VCaP (cell line): ENCODE data around the gene SOCS3.

Source experiments
- H3K27ac ChIP-seq: fragments of 450-650 bp; 2 replicates; pipeline ENCODE4 v1.5.1; 2017
- TF ChIP-seq, protein P1 (sequence below): fragments of 450-650 bp; conservative IDR thresholded peaks from 2 replicates; pipeline ENCODE4 v1.5.1; 2017; ENCODE audit warnings: mild to moderate bottlenecking, moderate library complexity

SOCS3 gene

DNA sequence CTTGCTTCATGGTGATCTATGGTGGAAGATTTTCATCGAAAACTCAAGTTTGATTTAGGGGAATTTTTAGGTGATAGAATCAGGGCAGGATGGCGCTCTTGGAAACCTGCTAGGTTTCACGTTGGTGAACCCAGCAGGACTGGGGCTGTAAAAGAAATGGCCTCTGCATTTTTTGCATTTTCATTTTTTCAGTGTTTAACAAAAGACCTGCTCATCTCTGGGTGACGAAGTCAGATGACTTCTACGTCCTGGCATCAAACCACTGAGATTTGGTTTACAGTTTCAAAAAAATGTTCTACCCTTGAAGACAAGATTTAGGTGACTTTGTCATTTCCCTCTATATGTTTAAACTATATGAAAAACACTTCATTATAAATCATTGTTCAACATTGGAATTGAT is 20.5 kb upstream of the SOCS3 start:
- no peak overlapping the region for H3K27ac ChIP-seq
- TF ChIP-seq, protein P1, sequence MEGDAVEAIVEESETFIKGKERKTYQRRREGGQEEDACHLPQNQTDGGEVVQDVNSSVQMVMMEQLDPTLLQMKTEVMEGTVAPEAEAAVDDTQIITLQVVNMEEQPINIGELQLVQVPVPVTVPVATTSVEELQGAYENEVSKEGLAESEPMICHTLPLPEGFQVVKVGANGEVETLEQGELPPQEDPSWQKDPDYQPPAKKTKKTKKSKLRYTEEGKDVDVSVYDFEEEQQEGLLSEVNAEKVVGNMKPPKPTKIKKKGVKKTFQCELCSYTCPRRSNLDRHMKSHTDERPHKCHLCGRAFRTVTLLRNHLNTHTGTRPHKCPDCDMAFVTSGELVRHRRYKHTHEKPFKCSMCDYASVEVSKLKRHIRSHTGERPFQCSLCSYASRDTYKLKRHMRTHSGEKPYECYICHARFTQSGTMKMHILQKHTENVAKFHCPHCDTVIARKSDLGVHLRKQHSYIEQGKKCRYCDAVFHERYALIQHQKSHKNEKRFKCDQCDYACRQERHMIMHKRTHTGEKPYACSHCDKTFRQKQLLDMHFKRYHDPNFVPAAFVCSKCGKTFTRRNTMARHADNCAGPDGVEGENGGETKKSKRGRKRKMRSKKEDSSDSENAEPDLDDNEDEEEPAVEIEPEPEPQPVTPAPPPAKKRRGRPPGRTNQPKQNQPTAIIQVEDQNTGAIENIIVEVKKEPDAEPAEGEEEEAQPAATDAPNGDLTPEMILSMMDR = no peak

DNA sequence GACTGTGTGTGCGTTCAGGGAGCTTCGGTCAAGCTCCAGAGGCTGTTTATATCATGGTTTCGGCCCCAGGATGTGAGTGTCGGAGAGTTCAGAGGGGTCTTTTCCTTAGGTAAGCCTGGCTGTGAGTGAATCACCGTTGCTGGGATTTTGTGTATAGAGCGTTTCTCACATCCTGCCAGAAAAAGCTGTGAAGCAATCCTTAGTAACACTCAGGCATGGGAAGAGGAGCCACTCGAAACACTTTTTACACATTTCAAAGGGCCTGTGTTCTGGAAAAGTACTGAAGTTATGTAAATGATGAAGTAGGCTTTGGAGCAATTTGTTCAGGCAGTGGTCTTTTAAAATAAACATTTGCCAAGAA is 19.2 kb upstream of the SOCS3 start:
- peak overlapping the region; percentile 80 for H3K27ac ChIP-seq
- TF ChIP-seq, protein P1 = no peak

DNA sequence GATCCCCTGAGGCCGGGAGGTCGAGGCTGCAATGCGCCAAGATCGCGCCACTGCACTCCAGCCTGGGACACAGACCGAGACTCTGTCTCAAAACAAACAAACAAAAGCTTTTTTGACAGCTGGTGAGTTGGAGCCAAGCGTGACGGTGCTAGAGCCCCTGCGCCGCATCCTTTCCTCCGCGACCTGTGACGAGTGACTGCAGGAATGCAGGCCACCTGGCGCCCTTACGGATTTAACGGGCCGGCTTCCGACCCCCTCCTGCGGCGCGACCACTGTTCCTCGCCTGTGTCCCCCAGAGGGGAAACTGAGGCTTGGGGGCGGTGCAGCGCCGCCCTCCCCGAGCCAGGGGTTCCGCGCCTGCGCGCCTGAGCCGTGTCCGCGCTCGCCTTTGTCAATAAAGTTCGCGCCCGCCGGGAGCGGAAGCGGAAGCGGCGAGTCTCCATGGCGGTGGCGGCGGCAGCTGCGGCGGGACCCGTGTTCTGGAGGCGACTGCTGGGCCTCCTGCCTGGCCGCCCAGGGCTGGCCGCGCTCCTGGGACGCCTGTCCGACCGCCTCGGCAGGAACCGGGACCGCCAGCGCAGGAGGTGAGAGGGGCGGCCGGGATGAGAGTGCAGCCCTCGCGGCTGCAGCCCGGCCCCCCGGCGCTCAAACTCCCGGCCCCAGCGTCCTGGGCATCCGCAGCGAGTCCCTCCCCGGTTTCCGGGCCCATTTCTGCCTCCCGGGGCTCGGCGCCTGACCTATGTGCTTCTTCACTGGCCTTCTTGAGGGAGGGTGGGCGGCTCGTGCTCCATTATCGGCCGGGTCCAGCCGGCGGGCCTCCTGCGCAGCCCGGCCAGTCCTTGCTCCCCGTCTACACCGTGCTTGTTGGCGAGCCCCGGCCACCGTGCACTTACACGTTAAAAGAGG is 18.6 kb upstream of the SOCS3 start, which contains the start of gene PGS1:
PGS1 (plus strand) TSS at position 425 of the 906 bp plus-strand sequence; CDS start at position 442, 17 bp downstream.
- TF ChIP-seq, protein P1 = no peak
- H3K27ac ChIP-seq = peak within 1 kb of the TSS; percentile 80

DNA sequence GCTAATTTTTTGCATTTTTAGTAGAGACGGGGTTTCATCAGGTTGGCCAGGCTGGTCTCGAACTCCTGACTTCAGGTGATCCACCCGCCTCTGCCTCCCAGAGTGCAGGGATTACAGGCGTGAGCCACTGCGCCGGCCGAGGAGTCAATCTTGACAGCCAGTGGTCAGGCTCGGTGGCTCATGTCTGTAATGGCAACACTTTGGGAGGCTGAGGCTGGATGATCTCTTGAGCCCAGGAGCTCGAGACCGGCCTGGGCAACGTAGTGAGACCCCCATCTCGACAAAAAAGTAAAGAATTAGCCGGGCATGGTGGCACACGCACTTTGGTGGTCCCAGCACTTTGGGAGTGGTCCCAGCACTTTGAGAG is 18.0 kb upstream of the SOCS3 start:
- peak overlapping the region; percentile 80 for H3K27ac ChIP-seq
- TF ChIP-seq, protein P1 = no peak

DNA sequence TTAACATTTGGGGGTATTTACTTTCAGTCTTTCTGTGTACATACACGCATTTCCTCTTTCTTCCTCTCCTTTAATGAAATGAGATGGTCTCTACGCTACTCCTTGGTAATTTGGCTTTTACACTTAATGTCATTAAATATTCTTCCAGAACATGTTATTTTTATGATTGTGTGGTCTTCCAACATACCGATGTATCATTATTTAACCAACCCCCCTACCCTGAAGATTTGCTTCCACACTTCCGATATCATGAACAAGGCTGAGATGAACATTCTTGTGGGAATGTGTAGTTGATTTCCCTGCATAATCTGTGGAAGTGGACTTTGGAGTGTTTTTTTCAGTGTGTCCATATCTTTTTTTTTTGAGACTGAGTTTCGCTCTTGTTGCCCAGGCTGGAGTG is 16.3 kb upstream of the SOCS3 start:
- H3K27ac ChIP-seq = no peak overlapping the region

DNA sequence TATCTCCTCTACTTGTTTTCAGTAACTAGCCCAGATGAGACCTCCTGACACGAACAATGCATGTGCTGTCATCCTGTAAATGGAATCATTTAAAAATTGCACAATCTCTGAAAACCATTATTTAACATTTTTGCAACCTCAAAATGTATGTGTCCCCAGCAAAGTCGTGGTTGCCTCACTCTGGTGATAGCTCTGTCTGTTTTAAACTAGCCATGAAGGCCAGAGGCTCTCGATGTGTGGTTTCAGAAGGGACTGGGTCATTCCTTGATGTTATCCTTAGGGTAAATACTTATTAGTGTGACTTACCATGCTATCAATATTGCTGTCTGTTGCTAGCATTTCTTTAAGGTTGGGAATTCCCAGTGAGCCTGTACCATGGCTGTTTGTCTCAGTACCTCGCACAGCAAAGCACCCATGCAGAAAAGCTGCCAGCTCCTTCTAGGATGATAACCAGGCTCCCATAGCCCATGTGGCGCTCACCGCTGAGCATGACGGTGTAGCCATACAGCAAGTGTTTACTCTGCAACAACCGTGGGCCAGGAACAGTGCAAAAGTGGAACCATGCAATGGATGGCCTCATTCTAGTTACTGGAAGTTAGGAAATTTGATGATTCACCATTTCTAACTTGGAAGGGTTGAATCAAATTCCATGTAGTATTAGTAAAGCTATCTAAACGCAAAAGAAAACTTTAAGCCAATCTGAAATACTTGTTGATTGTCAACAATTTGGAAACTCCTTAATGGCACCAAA is 15.7 kb upstream of the SOCS3 start:
- TF ChIP-seq, protein P1 = no peak
- H3K27ac ChIP-seq = no peak overlapping the region; the same call in 1 of the 2 replicates

More for the DNA sequence above, 16.3 kb upstream of the SOCS3 start:
- TF ChIP-seq, protein P1 = no peak

DNA sequence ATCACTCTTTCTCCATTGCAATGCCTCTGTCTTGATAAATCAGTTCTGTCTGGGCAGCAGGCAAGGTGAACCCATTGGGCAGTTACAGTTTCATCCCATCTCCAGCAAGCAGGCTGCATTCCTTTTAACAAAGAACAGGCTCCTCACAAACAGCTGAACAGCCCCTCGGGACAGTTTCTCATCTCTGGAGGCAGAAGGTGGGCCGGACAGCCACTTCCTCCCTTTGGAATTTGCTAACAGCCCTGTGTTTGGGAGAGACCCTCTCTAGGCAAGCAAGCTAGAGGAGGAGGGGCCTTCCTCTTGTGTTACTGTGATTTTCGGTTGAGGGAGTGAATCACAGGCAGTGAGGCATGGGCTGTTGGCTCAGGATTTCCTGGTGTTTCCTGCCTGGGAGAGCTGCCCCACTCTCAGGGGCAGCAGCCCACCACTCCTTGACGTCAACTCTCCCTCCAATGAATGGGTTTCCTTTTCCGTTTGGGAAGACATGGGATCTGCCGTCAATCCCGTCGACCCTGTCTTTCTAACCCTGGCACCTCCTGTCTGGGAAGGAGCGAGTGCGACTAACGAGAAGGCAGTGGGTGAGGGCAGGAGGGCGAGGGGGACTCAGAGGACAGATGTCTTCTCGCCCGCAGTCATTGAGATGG is 14.9 kb upstream of the SOCS3 start:
- TF ChIP-seq, protein P1 = no peak
- peak overlapping the region; percentile 23 for H3K27ac ChIP-seq
